Tibial artery (tissue), 4 donors: ENCODE data around the gene MYH6.

Experiments used
- DNase-seq, 2 donors: peaks; one replicate each; pipeline ENCODE4 v3.0.0-alpha.2; 2019
- H3K27ac ChIP-seq, 2 donors: fragments of 200-600 bp; sonication (generic) in 1 of 2; 1 replicate in 1 of 2; 2 replicates in 1 of 2; pipeline ENCODE4 v1.5.1; 2018 to 2019; ENCODE audit warnings: mild to moderate bottlenecking in 1 of 2
- H3K27me3 ChIP-seq, 2 donors: fragments of 200-600 bp; sonication (generic) in 1 of 2; one replicate each; pipeline versions ENCODE4 v1.5.1 to v1.6.0; 2016 to 2019
- H3K36me3 ChIP-seq, 3 donors: fragments of 200-600 bp; sonication (generic) in 2 of 3; one replicate each; pipeline ENCODE4 v1.5.1; 2016 to 2019; ENCODE audit warnings: mild to moderate bottlenecking in 2 of 3
- H3K4me1 ChIP-seq, 4 donors: fragments of 200-600 bp; sonication (generic) in 2 of 4; 1 replicate in 3 of 4; 2 replicates in 1 of 4; pipeline ENCODE4 v1.5.1; 2016 to 2019
- H3K4me3 ChIP-seq, 2 donors: fragments of 200-600 bp; sonication (generic) in 1 of 2; 1 replicate in 1 of 2; 2 replicates in 1 of 2; pipeline ENCODE4 v1.5.1; 2018 to 2019; ENCODE audit warnings: mild to moderate bottlenecking in 2 of 2
- H3K9me3 ChIP-seq, 3 donors: fragments of 200-600 bp; sonication (generic) in 1 of 3; one replicate each; pipeline ENCODE4 v1.5.1; 2016 to 2019
- intact Hi-C: fragments of 100-400 bp; cut with DNase I; formaldehyde crosslinking; loops from one replicate; pipeline ENCODE4 v1.15.0; 2023; ENCODE audit warnings: low total_unique reads
- TF ChIP-seq, protein P1 (sequence below), 2 experiments: fragments of 200-600 bp in 1 of 2; fragments of 450-650 bp in 1 of 2; IDR thresholded peaks; one replicate each; pipeline ENCODE4 v1.5.1; 2017 to 2019; ENCODE audit warnings: antibody characterized with exemption in 2 of 2, mild to moderate bottlenecking in 1 of 2, moderate library complexity in 1 of 2

Gene MYH6

DNA sequence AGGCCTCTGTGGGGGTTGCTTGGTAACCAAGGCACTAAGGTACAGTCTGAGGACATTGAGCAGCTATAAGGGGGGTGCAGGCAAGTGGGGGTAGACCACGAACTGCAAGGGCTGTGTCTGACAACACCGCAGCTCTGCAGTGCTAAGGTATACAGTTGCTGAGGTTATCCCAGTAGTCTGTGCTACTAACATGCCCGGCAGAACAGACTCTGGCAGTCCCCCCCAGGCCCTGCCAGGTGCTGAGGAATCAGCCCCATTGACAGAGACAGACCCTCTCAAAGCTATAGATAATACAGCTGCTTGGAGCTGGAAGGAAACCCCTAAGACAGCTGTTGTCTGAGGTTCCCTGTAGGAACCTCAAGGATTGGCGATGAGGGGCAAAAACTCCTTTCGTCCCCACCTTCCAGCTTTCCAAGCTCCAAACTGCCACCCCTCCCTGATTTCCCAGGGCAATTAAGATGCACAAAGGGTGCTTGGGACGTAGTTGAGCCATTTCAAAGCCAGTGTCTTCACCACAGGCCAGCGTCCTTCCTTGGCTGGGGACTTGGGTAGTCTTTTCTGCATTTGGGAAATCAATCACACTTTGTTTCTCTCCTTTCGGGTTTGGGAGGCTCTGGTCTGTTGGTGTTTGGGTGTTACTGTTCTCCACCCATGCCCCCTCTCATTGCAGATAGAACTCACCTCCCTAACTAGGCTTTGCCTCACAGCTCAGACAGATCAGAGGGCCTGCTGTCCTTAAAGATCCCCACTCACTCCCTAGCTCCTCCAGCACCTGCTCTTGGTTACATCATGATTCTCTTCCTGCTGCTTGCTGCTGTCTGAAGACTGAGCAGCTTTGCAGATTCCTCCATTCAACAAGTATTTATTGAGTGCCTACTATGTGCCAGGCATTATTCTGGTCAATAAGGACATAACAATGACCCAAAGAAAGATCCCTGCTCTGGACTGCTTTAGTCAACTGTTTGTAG, 29.3 kb upstream of the MYH6 start:
- TF ChIP-seq, protein P1, sequence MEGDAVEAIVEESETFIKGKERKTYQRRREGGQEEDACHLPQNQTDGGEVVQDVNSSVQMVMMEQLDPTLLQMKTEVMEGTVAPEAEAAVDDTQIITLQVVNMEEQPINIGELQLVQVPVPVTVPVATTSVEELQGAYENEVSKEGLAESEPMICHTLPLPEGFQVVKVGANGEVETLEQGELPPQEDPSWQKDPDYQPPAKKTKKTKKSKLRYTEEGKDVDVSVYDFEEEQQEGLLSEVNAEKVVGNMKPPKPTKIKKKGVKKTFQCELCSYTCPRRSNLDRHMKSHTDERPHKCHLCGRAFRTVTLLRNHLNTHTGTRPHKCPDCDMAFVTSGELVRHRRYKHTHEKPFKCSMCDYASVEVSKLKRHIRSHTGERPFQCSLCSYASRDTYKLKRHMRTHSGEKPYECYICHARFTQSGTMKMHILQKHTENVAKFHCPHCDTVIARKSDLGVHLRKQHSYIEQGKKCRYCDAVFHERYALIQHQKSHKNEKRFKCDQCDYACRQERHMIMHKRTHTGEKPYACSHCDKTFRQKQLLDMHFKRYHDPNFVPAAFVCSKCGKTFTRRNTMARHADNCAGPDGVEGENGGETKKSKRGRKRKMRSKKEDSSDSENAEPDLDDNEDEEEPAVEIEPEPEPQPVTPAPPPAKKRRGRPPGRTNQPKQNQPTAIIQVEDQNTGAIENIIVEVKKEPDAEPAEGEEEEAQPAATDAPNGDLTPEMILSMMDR (IDR thresholded peaks at IDR 0.05), result no peak
- Histone ChIP-seq H3K4me3 (no peak overlapping the region), H3K4me1 (no peaks in the 10 kb centered on the region), H3K36me3 (no peaks in the 10 kb centered on the region), H3K27ac (no peak overlapping the region), H3K27me3 (peaks cover 0 to 8% of the 10 kb centered on the region in 2 donors), H3K9me3 (no peaks in the 10 kb centered on the region)
- intact Hi-C loops, result no loop called here
- peak in 1 of 2 donors; percentile 24 for DNase-seq

- intact Hi-C loops, result no loop called here
- Histone ChIP-seq H3K27me3 (peaks cover 0 to 8% of the 10 kb centered on the region in 2 donors), H3K4me1 (no peaks in the 10 kb centered on the region), H3K9me3 (no peaks in the 10 kb centered on the region), H3K4me3 (no peak overlapping the region), H3K36me3 (no peaks in the 10 kb centered on the region), H3K27ac (no peak overlapping the region)
- DNase-seq, result peak in 1 of 2 donors; percentile 56
- TF ChIP-seq, protein P1 (IDR thresholded peaks at IDR 0.05), result no peak
Observed at GRCh38 chr14:23436327-23437132, 28.5 kb upstream of the MYH6 start.

DNA sequence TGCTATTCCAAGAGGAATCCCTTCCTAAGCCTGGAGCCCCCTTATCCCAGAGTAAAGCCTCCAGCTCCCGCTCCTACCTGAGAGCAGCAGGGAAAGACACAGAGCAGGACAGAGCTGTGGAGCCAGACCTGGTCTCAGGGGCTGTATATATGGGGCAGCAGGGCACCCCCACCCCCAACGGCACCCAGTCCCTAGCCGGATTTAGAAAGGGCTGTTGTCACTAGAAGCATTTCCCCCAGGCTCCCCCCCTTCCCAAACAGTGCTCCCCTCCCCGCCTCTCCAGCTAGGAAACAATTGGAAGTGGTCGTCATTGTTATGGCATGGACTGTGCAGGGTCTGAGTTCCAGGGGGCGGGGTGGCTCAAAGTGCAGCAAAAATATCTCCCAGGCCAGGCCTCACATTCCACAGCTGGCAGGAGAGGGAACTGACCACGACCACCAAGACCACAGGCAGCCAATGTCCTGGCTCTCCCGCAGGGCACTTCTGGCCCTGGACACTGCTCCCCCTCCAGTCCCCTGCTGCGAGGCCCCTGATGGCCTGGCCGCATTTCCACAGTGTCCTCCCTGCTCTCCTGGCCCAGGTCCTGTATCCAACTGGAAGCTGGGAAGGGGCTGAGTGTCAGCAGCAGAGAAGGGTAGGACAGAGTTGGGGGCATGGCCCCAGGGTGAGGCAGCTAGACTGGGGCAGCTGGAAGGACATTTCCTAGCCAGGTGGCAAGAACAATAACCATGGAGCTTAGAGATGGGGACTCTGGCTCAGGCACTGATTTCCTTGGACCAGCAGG, 27.7 kb upstream of the MYH6 start, which contains the start of gene MYH7:
MYH7 (minus strand) TSS at position 118 of the 784 bp plus-strand sequence. CDS start 1,928 bp downstream, outside the sequence.
- no peaks in the 10 kb centered on the region for H3K4me1 ChIP-seq
- no peaks in the 10 kb centered on the region for H3K36me3 ChIP-seq
- no peak within 1 kb of the TSS for H3K4me3 ChIP-seq
- peaks cover 0 to 8% of the 10 kb centered on the region in 2 donors for H3K27me3 ChIP-seq
- no peaks in the 10 kb centered on the region for H3K9me3 ChIP-seq
- H3K27ac ChIP-seq, result no peak within 1 kb of the TSS
- peak in 1 of 2 donors; percentile 52 for DNase-seq
- TF ChIP-seq, protein P1 (IDR thresholded peaks at IDR 0.05), result no peak
- intact Hi-C loops, result no loop called here

- Histone ChIP-seq H3K9me3 (no peaks in the 10 kb centered on the region), H3K36me3 (no peaks in the 10 kb centered on the region), H3K27me3 (peaks cover 0 to 12% of the 10 kb centered on the region in 2 donors), H3K27ac (no peak overlapping the region), H3K4me1 (no peaks in the 10 kb centered on the region), H3K4me3 (no peak overlapping the region)
- intact Hi-C loops, result no loop called here
- DNase-seq, result peak in 1 of 2 donors; percentile 21
- TF ChIP-seq, protein P1 (IDR thresholded peaks at IDR 0.05), result no peak
Observed at GRCh38 chr14:23434488-23435222, 26.6 kb upstream of the MYH6 start.
